IMR-90 (cell line): ENCODE data around the gene NTRK3.

ENCODE experiments used
- BHLHE40 ChIP-seq: fragments of 150-350 bp; IDR thresholded peaks from 2 replicates; pipeline ENCODE4 v1.6.1; 2016; ENCODE audit warnings: mild to moderate bottlenecking, low read depth, low read length
- CEBPB ChIP-seq: IDR thresholded peaks from 2 replicates; pipeline ENCODE4 v1.6.1; 2012; ENCODE audit warnings: low read depth, low read length, improper control_type of control experiment
- CTCF ChIP-seq: conservative IDR thresholded peaks from 2 replicates; pipeline ENCODE4 v1.5.1; 2012; ENCODE audit warnings: mild to moderate bottlenecking, low read depth, low read length, improper control_type of control experiment
- MAFK ChIP-seq: IDR thresholded peaks from 2 replicates; pipeline ENCODE4 v1.6.1; 2012; ENCODE audit warnings: low read depth, low read length, improper control_type of control experiment
- MAZ ChIP-seq: IDR thresholded peaks from 2 replicates; pipeline ENCODE4 v1.6.1; 2012; ENCODE audit warnings: low read depth, mild to moderate bottlenecking, low read length, improper control_type of control experiment, moderate library complexity, borderline replicate concordance
- MXI1 ChIP-seq: IDR thresholded peaks from 2 replicates; pipeline ENCODE4 v1.6.1; 2012; ENCODE audit warnings: low read depth, mild to moderate bottlenecking, low read length, moderate library complexity, borderline replicate concordance
- NFE2L2 ChIP-seq: fragments of 150-350 bp; IDR thresholded peaks from 2 replicates; pipeline ENCODE4 v1.6.1; 2016; ENCODE audit warnings: low read depth, mild to moderate bottlenecking, low read length
- POLR2A ChIP-seq: IDR thresholded peaks from 2 replicates; pipeline ENCODE4 v1.6.1; 2012; ENCODE audit warnings: mild to moderate bottlenecking, low read depth, low read length
- RAD21 ChIP-seq: IDR thresholded peaks from 2 replicates; pipeline ENCODE4 v1.6.1; 2012; ENCODE audit warnings: low read length, improper control_type of control experiment
- RCOR1 ChIP-seq: IDR thresholded peaks from 2 replicates; pipeline ENCODE4 v1.6.1; 2012; ENCODE audit warnings: mild to moderate bottlenecking, low read length, improper control_type of control experiment; ENCODE audit not compliant: insufficient replicate concordance
- RFX5 ChIP-seq: IDR thresholded peaks from 2 replicates; pipeline ENCODE4 v1.8.0; 2012; ENCODE audit warnings: low read depth, mild to moderate bottlenecking, low read length, moderate library complexity
- SMC3 ChIP-seq: fragments of 150-350 bp; IDR thresholded peaks from 2 replicates; pipeline ENCODE4 v1.6.1; 2016; ENCODE audit warnings: low read depth, mild to moderate bottlenecking, antibody characterized with exemption, low read length, moderate library complexity
- TF ChIP-seq, protein P1 (sequence below): fragments of 150-350 bp; IDR thresholded peaks from 2 replicates; pipeline ENCODE4 v1.6.1; 2017; ENCODE audit warnings: mild to moderate bottlenecking, antibody characterized with exemption, low read length, low read depth

GRCh38 chr15:88076328-88076727 is 180.2 kb downstream of the NTRK3 start:
- TF ChIP-seq POLR2A (no peak), MXI1 (no peak), CTCF (no peak), RCOR1 (no peak), RAD21 (no peak), CEBPB (no peak), MAFK (no peak), MAZ (no peak), SMC3 (no peak), BHLHE40 (no peak), NFE2L2 (no peak), RFX5 (no peak)
- TF ChIP-seq, protein P1, sequence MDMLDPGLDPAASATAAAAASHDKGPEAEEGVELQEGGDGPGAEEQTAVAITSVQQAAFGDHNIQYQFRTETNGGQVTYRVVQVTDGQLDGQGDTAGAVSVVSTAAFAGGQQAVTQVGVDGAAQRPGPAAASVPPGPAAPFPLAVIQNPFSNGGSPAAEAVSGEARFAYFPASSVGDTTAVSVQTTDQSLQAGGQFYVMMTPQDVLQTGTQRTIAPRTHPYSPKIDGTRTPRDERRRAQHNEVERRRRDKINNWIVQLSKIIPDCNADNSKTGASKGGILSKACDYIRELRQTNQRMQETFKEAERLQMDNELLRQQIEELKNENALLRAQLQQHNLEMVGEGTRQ: no peak
